ENCODE data around the gene BTG4. TPM values are rescaled to one million over a fixed set of nuclear protein-coding genes. Genes with fewer than 3 reads are reported as not detected.

BTG4 gene
- polyA plus RNA-seq, 1 experiment = not detected

GRCh38 chr11:111520560-111520959 is 8.4 kb upstream of the BTG4 start:
- TF ChIP-seq CTCF (IDR thresholded peaks at IDR 0.05; ENCODE audit: low read depth, low read length) = no peak
- Histone ChIP-seq H3K9me3 (ENCODE audit: control insufficient read depth, insufficient read depth, low read length) (no peaks in the 10 kb centered on the region), H3K27me3 (ENCODE audit: control insufficient read depth, insufficient read depth, low read length) (no peaks in the 10 kb centered on the region), H3K4me3 (ENCODE audit: low read depth, low read length) (no peak overlapping the region), H3K27ac (ENCODE audit: low read depth, low read length) (no peak overlapping the region)
- POLR2A ChIA-PET = no interaction called here
- DNase-seq (ENCODE audit: low read depth, low spot score) = no peak
- CTCF ChIA-PET = no interaction called here

GRCh38 chr11:111518668-111519067 is 6.5 kb upstream of the BTG4 start:
- no peak overlapping the region for H3K27ac ChIP-seq (ENCODE audit: low read depth, low read length)
- H3K4me3 ChIP-seq (ENCODE audit: low read depth, low read length) = no peak overlapping the region
- H3K27me3 ChIP-seq (ENCODE audit: control insufficient read depth, insufficient read depth, low read length) = no peaks in the 10 kb centered on the region
- ChIA-PET POLR2A (no interaction called here), CTCF (no interaction called here)
- TF ChIP-seq CTCF (IDR thresholded peaks at IDR 0.05; ENCODE audit: low read depth, low read length) = no peak
- no peaks in the 10 kb centered on the region for H3K9me3 ChIP-seq (ENCODE audit: control insufficient read depth, insufficient read depth, low read length)
- DNase-seq (ENCODE audit: low read depth, low spot score) = no peak

- POLR2A ChIA-PET = no interaction called here
- TF ChIP-seq CTCF (IDR thresholded peaks at IDR 0.05; ENCODE audit: low read depth, low read length) = no peak
- H3K27ac ChIP-seq (ENCODE audit: low read depth, low read length) = no peak overlapping the region
- DNase-seq (ENCODE audit: low read depth, low spot score) = no peak
- H3K27me3 ChIP-seq (ENCODE audit: control insufficient read depth, insufficient read depth, low read length) = no peaks in the 10 kb centered on the region
- H3K4me3 ChIP-seq (ENCODE audit: low read depth, low read length) = no peak overlapping the region
- CTCF ChIA-PET = no interaction called here
- H3K9me3 ChIP-seq (ENCODE audit: control insufficient read depth, insufficient read depth, low read length) = no peaks in the 10 kb centered on the region
Observed at GRCh38 chr11:111515591-111515990, 3.4 kb upstream of the BTG4 start.

- TF ChIP-seq CTCF (IDR thresholded peaks at IDR 0.05; ENCODE audit: low read depth, low read length) = peak; percentile 38
- Histone ChIP-seq H3K9me3 (ENCODE audit: control insufficient read depth, insufficient read depth, low read length) (no peaks in the 10 kb centered on the region), H3K4me3 (ENCODE audit: low read depth, low read length) (peak within 1 kb of the TSS; percentile 47), H3K27ac (ENCODE audit: low read depth, low read length) (no peak within 1 kb of the TSS), H3K27me3 (ENCODE audit: control insufficient read depth, insufficient read depth, low read length) (no peaks in the 10 kb centered on the region)
- DNase-seq (ENCODE audit: low read depth, low spot score) = no peak
- POLR2A ChIA-PET = interaction anchor here (1.0 kb wide), 1 partner anchor 49 kb away, joined by 4 read pairs; no protein-coding TSS in a partner anchor
- CTCF ChIA-PET = interaction anchor here (0.7 to 1.6 kb wide), 2 partner anchors 90 to 232 kb away, joined by 3 to 4 read pairs; no protein-coding TSS in a partner anchor
Observed at GRCh38 chr11:111514216-111515031, 2.2 kb upstream of the BTG4 start, which contains the start of gene HOATZ. TSS of gene HOATZ (plus strand) at chr11:111514778. CDS start at chr11:111514785, 7 bp downstream.

GRCh38 chr11:111513240-111513605 is 1.0 kb upstream of the BTG4 start:
- no peak overlapping the region; the same call in 1 of the 2 replicates for H3K4me3 ChIP-seq (ENCODE audit: low read depth, low read length)
- H3K27me3 ChIP-seq (ENCODE audit: control insufficient read depth, insufficient read depth, low read length) = no peaks in the 10 kb centered on the region
- no peak for TF ChIP-seq CTCF (IDR thresholded peaks at IDR 0.05; ENCODE audit: low read depth, low read length)
- DNase-seq (ENCODE audit: low read depth, low spot score) = no peak
- CTCF ChIA-PET = interaction anchor here (1.1 to 1.6 kb wide), 2 partner anchors 58 to 231 kb away, joined by 3 to 4 read pairs; no protein-coding TSS in a partner anchor
- H3K27ac ChIP-seq (ENCODE audit: low read depth, low read length) = no peak overlapping the region
- no peaks in the 10 kb centered on the region for H3K9me3 ChIP-seq (ENCODE audit: control insufficient read depth, insufficient read depth, low read length)
- POLR2A ChIA-PET = interaction anchor here (1.4 kb wide), 1 partner anchor 27 kb away, joined by 3 read pairs; the partner anchor contains the start of gene LAYN
